ENCODE results near the gene EIF4B. TPM values are rescaled to one million over a fixed set of nuclear protein-coding genes. Genes with fewer than 3 reads are reported as not detected.

EIF4B gene
- polyA plus RNA-seq, 1 experiment = 645 TPM

DNA sequence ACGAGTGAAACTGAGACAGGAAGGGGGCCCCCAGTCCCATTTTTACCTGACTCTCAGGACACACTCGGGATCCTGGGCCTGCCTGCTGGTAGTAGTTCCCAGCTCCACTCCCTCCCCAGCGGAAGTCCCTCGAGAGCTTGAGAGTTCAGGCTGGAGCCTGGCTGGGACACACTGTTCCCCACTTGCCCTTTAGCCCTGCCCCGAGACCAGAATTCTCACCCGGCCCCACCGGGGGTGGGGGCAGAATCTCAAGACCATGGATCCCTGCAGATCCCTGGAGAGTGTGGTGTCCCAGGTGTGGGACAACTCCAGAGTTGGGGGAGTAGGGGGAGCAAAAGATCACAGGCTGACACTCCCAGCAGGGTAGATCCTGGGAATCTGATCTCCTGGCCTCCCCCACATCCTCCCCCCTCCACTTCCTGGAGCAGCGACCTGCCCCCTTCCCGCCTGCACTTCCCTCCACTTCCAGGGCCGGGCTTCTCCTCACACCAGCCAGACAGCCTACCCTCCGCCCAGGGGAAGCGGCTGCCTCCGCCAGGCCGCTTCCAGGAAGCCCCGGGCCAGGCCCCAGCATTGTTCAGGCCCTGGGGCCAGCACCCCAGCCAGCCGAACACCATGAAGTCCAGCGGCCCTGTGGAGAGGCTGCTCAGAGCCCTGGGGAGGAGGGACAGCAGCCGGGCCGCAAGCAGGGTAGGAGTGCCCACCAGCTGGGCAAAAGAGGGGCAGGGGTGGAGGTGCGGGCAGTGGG, 43.5 kb downstream of the EIF4B start, which contains the start of gene TNS2:
Gene TNS2 (plus strand): TSS at position 495 of the 748 bp plus-strand sequence. CDS start 121 bp downstream, at position 616.
- no peaks in the 10 kb centered on the region for H3K27me3 ChIP-seq (ENCODE audit: control insufficient read depth, insufficient read depth, low read length)
- H3K27ac ChIP-seq (ENCODE audit: low read depth, low read length) = peak within 1 kb of the TSS; percentile 94
- H3K4me3 ChIP-seq (ENCODE audit: low read depth, low read length) = peak within 1 kb of the TSS; percentile 79
- ChIA-PET POLR2A (interaction anchor here (0.6 to 2.0 kb wide), 3 partner anchors 29 to 131 kb away, joined by 4 to 7 read pairs (median 6); partner anchors contain the start of genes CSAD, SPRYD3 and ZNF740), CTCF (no interaction called here)
- DNase-seq (ENCODE audit: low read depth, low spot score) = no peak
- TF ChIP-seq, protein P1, sequence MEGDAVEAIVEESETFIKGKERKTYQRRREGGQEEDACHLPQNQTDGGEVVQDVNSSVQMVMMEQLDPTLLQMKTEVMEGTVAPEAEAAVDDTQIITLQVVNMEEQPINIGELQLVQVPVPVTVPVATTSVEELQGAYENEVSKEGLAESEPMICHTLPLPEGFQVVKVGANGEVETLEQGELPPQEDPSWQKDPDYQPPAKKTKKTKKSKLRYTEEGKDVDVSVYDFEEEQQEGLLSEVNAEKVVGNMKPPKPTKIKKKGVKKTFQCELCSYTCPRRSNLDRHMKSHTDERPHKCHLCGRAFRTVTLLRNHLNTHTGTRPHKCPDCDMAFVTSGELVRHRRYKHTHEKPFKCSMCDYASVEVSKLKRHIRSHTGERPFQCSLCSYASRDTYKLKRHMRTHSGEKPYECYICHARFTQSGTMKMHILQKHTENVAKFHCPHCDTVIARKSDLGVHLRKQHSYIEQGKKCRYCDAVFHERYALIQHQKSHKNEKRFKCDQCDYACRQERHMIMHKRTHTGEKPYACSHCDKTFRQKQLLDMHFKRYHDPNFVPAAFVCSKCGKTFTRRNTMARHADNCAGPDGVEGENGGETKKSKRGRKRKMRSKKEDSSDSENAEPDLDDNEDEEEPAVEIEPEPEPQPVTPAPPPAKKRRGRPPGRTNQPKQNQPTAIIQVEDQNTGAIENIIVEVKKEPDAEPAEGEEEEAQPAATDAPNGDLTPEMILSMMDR (IDR thresholded peaks at IDR 0.05; ENCODE audit: low read depth, low read length) = no peak
- peaks cover 3% of the 10 kb centered on the region; the same call in 1 of the 2 replicates for H3K9me3 ChIP-seq (ENCODE audit: control insufficient read depth, insufficient read depth, low read length)

DNA sequence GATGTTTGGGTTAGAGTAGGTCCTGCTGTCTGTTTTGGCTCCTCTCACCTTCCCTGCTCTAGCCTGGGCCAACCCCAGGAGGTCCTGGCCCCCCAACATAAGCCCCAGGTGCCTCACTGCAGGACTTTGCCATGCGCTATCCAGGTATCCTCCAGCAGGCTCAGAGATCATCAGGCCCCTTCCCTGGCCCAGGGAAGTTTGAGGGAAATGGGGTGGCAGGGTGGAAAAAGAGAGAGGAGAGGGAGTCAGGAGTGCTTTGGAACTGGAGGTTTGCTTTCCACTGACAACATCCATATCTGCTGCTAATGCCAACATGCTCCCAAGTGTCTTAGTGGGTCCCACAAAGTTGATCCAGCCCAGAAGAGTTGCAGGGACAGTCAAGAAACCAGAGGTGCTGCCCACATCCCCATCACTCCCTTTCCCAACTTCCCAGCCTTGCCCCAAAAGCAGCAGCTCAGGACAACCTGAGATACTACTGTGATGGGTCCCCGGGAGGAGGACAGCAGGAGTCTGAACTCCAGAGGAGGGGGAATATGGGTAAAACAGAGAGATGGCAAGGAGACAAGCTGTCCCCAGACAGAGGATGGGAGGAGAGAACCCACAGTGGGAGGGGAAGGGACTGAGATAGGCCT, 44.3 kb downstream of the EIF4B start:
- Histone ChIP-seq H3K4me3 (ENCODE audit: low read depth, low read length) (peak overlapping the region; percentile 79), H3K9me3 (ENCODE audit: control insufficient read depth, insufficient read depth, low read length) (peaks cover 3% of the 10 kb centered on the region; the same call in 1 of the 2 replicates), H3K27ac (ENCODE audit: low read depth, low read length) (peak overlapping the region; percentile 57), H3K27me3 (ENCODE audit: control insufficient read depth, insufficient read depth, low read length) (no peaks in the 10 kb centered on the region)
- CTCF ChIA-PET = interaction anchor here (1.4 kb wide), 1 partner anchor 15 kb away, joined by 7 read pairs; no protein-coding TSS in a partner anchor
- POLR2A ChIA-PET = interaction anchor here (0.7 to 1.7 kb wide), 3 partner anchors 15 to 43 kb away, joined by 3 to 4 read pairs (median 3); partner anchors contain the start of gene SPRYD3
- TF ChIP-seq, protein P1 (IDR thresholded peaks at IDR 0.05; ENCODE audit: low read depth, low read length) = no peak
- DNase-seq (ENCODE audit: low read depth, low spot score) = no peak

DNA sequence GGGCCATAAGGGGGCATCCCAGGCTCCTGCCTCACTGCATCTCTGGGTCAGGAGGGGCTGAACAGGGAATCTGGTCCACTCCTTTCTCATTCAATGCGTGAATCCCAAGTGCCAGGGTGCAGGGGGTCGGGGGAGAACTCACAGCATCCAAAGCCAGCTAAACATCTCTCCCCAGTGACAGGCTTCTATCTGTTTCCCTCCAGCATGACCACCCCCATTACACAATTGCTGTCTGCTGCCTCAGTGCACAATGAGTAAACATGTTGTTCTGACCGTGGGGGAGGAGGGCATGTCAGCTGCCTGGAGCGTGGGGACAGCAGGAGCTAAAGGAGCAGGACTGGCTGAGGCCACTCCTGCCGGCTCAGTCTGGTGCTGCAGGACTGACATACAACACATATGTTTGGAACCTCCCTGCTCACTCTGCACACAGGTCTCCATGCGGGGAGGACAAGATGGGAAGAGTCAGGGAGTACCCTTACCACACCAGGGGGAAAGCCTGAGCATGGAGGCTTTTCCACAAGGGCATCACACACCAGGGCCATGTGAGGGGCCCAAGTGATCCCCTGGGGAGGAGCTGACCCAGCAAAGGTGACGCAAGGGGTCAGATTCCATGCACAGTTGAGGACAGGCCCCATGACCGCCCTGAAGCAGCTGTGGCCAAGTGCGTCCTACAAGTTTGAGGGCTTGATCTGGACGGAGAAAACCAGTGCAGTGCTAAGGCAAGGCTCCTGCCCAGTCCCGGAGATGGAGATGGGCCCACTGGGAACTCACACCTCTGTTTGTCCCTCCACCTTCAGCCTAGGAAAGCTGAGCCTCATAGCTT, 45.0 kb downstream of the EIF4B start:
- Histone ChIP-seq H3K27ac (ENCODE audit: low read depth, low read length) (peak overlapping the region; percentile 61), H3K4me3 (ENCODE audit: low read depth, low read length) (peak overlapping the region; percentile 79), H3K27me3 (ENCODE audit: control insufficient read depth, insufficient read depth, low read length) (no peaks in the 10 kb centered on the region), H3K9me3 (ENCODE audit: control insufficient read depth, insufficient read depth, low read length) (peaks cover 3% of the 10 kb centered on the region; the same call in 1 of the 2 replicates)
- ChIA-PET POLR2A (interaction anchor here (0.7 to 1.7 kb wide), 5 partner anchors 14 to 130 kb away, joined by 3 to 4 read pairs (median 3); partner anchors contain the start of genes CSAD and SPRYD3), CTCF (interaction anchor here (1.4 kb wide), 1 partner anchor 15 kb away, joined by 7 read pairs; no protein-coding TSS in a partner anchor)
- no peak for DNase-seq (ENCODE audit: low read depth, low spot score)
- TF ChIP-seq, protein P1 (IDR thresholded peaks at IDR 0.05; ENCODE audit: low read depth, low read length) = 0 out of 2 replicates have a peak, but pooled peaks have one; percentile 6

DNA sequence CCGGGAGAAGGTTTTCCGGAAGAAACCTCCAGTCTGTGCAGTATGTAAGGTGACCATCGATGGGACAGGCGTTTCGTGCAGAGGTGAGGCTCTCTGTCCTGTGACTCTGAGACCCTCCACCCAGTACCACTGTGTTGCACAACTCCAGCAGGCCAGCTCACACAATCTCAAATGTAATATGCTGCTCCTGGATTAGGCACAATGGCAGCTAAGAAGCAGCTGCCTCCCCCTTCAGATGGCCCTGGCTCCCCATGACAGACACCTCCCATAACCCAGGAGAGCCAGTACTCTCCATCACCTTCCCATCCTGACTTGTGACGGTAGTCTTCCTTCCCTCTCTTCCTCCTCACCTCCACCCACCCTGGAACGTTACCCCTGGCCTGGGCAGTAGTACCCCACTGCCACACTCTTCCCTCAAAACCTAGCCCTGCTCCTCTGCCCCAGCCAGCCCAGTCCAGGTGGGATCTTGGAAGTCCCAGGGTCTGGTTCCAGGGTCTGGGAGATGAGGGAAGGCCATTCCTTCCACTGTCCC, 45.7 kb downstream of the EIF4B start:
- Histone ChIP-seq H3K9me3 (ENCODE audit: control insufficient read depth, insufficient read depth, low read length) (peaks cover 3% of the 10 kb centered on the region; the same call in 1 of the 2 replicates), H3K4me3 (ENCODE audit: low read depth, low read length) (peak overlapping the region; percentile 79), H3K27ac (ENCODE audit: low read depth, low read length) (peak overlapping the region; percentile 61), H3K27me3 (ENCODE audit: control insufficient read depth, insufficient read depth, low read length) (no peaks in the 10 kb centered on the region)
- ChIA-PET CTCF (interaction anchor here (1.4 kb wide), 1 partner anchor 14 kb away, joined by 7 read pairs; no protein-coding TSS in a partner anchor), POLR2A (interaction anchor here (0.7 to 2.3 kb wide), 4 partner anchors 27 to 129 kb away, joined by 3 to 9 read pairs (median 4); partner anchors contain the start of genes CSAD and SPRYD3)
- TF ChIP-seq, protein P1 (IDR thresholded peaks at IDR 0.05; ENCODE audit: low read depth, low read length) = no peak
- DNase-seq (ENCODE audit: low read depth, low spot score) = no peak
